Activated T-cell treated with anti-CD3 and anti-CD28 coated beads for 1 hour (primary cell): ENCODE measurements around the gene MRPL28.
"Not testable (repeated sequence)": the region's sequence is repeated elsewhere in the genome, so short reads cannot be mapped to it uniquely, and the experiment has no call there.

Experiments
- DNase-seq: peaks from one replicate; pipeline ENCODE4 v3.0.0-alpha.2; 2020; ENCODE audit warnings: low read depth

Gene MRPL28

DNA sequence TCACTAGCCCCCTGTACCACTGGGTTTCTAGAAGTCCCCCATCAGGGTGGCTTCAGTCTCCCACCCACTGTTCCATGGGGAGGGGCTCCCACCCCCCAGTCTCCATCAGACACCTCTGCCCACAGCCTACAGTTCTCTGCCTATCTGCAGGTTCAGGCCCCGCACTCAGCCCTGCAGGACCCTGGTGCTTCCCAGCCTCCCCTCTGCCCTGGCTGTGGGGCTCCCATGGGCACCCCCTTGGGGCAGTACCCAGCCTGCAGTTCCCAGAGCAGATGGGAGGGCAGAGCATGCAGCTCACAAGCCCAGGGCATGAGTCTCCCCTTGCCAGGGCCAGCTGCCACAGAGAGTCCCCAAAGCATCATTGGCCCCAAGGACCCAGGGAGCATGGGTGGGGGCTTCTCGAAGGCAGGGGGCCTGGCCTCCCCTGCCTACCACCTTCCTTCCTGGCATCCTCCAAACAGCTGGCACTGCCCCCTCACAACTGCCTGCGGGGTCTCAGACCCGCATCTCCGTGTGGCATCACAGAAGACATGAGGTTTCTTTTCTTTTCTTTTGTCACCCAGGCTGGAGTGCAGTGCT, 2.8 kb upstream of the MRPL28 start:
- no peak for DNase-seq

DNA sequence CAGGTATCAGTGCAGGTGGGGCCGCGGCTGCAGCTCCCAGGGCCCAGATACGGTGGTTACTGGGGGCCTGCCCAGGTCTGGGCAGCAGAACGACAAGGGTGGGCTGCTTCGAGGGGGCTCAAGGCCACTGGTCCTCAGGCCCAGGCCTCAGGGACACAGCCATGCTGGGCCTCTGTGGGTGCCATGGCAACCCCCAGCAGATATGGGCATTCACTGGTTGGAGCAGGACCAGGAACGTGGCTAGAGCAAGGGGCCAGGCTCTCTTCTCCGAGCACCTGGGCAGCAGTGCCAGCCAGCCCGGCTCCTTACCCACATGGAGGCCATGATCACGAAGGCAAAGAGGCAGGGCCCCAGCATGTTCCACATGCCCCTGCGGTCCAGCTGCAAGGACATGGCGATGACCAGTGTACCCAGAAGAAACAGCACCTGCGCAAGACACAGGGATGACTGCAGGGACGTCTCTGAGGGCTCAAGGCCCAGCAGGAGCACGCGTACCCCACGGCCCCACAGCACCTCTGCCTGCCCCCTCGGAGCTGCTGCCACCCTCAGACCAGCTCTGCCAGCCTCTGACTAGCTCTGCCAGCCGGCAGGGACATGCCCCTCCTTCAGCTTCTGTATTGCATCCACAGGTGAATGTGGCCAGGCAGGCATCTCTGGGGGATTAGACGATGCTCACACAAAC, 2.1 kb upstream of the MRPL28 start:
- DNase-seq = no peak

DNA sequence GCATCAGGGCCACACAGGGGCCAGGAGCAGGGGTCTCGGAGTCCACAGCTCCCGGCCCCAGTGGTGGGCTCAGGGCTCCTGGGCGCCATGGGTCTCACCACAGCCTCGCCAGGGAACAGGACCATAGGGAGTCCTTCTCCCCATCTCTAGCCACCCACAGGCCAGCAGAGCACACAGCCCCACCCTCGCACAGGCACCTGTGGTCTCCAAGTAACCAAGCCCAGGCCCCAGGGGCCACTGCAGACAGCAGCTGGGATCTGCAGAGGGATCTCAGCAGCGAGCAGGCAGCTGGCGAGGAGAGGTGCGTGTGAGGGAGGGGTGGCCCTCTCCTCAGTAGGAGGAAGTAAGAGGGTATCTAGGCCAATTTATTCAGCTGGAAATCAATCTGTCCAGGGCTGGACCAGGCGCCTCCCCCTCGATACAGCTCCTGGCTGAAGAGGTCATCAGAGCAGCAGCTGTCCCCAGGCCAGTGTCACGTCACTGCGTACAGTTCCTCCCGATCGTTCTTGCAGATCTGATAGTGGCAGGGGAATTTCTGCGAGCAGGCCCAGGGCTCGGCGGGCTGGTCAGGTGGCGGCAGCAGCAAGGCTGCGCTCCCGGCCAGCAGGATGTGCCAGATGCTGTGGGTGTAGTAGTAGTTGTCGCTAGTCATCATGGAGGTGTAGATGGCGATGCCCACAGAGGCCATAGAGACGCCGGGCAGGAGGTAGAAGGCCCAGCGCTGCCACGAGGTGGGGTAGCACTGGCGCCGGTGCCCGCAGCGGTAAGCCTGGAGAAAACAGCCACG, 1.4 kb upstream of the MRPL28 start:
- DNase-seq = no peak

DNA sequence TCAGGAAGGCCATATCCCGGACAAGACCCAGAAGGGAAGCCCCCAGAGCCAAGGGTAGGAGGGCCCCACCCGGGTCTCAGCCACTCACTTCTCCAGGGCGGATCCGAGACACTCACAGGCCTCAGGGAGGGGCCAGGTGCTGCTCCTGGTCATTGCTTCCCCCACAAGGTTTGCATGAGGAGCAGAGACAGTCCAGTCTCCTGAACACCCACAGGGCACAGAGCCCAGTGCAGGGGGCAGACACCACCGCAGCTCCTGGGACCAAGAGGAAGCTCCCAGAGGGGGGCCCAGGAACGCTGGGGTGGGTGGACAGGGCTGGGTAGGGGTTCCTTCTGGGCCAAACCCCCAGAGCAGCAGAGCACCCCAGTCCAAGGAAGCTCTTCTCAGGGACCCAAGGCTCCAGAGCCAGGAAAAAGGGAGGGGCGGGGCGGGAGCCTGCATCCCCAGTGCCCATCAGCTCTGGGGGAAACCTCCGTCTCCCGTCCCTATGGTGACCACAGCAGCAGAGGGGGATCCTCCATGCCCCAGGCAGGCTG, 709 bp upstream of the MRPL28 start:
- no peak for DNase-seq

DNA sequence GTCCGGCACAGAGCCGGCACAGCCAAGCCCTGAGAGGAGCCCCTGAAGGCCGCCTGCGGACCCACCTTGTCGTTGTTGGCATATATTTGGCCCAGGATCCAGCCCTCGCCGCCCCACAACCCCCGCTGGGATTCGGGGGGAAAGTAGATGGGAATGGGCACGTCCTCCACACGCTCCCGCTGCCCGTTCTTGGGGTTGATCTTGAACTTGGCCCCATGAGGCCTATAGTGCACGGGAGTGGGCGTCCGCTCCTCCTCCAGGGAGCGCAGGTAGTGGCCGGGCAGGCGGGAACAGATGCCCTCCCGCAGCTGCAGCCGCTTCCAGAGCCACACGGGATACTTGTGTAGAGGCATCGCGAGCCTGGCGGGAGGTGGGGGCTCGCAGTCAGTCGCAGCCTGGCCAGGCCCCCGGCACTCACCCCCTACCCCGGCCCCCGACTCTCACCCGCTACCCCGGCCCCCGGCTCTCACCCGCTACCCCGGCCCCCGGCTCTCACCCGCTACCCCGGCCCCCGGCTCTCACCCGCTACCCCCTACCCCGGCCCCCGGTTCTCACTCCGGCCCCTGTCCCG, 387 bp downstream of the MRPL28 start:
- no peak for DNase-seq

DNA sequence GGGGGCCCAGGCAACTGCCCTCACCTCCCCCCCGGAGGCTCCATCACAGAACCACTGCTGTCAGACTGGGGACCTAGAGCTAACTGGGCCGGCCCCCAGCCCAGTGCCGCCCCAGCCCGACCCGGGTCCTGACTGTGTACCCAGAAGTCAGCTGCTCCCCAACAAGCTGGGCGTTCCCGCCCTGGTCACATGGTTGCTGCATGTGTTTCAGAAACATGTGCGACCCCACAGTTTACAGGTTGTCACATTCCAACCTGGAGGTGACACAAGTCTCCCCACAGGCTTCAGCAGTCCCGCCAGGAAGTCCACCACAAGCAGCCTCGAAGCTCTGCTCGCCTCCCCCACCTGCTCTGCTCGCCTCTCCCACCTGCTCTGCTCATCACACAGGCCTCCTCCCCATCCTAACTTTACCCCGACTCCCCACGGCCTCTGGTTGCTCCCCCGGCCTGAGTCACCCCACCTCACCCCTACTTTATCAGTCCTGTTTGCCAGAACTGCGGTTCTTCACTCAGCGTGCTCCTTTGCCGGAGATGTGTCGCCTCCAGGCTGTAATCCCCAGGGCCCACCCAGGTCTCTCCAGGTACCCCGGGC, 968 bp downstream of the MRPL28 start:
- no peak for DNase-seq

DNA sequence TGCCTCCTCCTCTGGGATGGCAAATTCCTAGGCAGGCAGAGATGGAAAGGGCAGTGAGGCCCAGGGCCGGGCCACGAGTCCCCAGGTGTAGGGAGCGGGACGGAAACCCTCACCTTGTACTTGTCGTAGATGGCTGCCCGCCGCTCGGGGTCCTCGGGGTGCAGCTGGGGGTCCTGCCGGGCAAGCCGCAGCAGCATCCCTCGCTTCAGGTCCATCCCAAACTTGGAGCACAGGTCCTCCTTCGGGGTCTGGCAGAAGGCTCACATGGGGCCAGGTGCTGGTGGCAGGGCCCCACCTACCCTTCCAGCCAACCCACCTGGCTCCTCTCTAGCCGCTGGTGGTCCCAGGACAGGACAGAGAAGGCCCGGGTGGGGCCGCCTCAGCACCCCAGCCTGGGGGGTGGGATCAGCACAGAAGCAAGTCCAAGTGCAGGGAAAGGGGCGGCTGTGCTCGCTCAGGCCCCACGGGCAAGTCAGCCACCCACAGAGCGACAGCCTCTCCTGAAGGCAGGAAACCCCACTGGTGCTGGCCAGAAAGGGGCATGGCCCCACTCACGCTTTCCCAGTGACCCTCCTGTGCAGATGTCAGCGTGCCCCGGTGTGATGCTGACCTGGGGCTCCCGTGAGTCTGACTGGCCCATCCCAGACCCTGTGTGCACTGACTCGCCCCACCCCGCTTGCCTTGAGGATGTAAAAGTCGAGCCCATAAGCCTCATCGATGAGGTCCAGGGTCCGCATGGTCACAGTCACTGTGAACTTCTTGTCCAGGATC, 1.8 kb downstream of the MRPL28 start:
- DNase-seq = no peak

DNA sequence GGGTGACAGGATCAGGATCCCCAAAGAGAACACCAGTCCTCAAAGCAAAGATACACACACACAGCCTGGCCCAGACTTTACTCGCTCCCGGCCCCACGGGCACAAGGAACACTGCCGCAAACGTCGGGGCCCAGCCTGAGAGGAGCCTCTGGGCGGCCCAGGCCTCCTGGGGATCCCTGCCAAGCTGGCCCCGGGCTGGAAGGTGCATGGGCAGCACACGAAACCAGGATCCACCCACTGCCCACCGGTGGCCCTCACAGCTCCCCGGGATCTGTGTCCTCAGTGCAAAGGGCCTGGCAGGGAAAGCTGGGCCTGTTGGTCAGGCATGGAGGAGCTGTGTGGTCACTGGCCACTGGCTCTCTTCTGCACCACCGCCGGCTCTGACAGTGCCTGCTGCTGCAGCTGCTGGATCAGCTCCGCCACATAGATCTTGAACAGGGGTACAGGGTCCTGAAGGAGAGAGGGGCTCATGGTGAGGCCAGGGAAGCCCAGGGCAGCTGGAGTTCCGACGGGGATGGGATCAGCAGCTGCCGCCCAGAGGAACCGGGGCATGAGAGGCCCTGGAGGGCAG, 2.9 kb downstream of the MRPL28 start:
- DNase-seq = no peak

DNA sequence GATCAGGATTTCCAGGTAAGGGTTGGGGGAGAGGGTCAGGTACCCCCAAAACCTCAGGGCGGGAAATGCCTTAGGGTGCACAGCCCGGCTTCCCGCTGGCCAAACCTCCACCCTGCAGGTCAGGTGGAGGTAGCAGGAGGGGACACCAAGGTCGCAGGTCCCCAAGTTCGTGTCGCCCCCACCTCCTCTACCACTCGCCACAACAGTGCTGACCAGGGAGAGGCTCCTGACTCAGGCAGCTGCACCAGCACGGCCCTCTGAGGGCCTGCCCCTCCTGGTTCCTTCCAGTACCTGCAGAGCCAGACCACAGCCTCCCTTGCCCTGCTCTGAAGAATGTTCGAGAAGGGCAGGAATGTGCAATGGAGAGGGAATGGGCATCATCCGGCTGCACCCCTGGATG, 3.9 kb downstream of the MRPL28 start:
- no peak for DNase-seq

DNA sequence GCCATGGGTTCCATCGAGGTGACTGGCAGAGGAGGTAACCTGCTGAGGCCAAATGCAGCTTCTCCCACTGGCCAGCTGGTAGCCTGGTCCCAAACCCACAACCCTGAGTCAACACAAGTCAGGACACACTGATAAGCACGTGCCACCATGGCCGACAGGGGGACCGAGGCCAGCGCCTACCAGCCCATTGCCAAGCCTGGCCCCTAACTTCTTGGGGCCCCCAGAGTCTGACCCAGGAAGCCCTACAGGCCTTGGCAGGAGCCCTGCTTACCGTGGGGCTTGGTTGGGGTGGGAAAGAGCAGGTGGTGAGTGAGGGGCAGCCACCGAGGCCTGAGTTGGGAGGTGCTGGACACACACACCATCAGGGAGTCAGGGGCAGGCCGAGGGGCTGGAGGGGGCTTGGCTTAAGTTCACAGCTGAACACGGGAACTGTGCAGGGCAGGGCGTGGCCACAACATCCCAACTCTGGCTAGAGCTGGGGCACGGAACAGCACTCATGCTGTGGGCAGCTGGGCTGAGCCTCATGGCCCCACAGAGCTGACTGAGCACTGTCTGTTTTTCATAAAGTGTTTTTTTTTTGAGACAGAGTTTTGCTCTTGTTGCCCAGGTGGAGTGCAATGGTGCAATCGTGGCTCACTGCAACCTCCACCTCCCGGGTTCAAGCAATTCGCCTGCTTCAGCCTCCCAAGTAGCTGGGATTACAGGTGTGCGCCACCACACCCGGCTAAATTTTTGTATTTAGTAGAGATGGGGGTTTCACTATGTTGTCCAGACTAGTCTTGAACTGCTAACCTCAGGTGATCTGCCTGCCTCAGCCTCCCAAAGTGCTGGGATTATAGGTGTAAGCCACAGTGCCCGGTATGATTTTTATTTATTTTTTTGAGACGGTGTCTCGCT, 5.5 kb downstream of the MRPL28 start:
- no peak for DNase-seq

DNA sequence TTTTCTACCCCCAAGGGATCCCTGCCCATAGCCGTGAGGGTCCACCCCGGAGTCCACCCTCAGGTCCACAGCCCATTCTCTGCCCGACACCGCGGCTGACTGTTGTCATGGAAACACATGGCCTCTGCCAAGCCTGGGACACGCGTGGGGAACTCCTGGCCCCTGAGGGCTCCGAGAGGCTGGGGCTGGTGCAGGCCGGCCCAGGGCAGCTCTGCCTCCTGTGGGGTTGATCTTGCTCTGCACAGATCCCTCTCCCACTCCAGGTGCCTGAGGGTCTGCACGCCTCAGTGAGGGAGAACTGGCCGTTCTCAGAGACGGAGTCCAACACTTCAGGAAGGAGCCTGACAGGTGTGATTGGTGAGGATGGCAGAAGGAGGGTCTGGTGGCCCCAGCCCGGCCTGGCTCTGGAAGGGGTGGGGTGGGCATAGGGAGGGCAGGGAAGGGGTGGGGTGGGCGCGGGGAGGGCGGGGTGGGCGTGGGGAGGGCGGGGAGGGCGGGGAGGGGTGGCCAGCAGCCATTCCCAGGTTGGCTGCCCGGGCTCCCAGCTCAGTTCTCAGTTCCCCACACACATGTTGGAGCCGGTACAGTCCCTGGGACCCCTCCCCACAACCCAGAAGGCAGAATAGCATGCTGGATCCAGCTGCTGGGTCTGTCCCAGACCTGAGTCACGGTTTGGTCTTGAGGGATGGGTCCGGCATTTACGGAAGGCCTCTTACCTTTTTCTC, 6.4 kb downstream of the MRPL28 start:
- no peak for DNase-seq

DNA sequence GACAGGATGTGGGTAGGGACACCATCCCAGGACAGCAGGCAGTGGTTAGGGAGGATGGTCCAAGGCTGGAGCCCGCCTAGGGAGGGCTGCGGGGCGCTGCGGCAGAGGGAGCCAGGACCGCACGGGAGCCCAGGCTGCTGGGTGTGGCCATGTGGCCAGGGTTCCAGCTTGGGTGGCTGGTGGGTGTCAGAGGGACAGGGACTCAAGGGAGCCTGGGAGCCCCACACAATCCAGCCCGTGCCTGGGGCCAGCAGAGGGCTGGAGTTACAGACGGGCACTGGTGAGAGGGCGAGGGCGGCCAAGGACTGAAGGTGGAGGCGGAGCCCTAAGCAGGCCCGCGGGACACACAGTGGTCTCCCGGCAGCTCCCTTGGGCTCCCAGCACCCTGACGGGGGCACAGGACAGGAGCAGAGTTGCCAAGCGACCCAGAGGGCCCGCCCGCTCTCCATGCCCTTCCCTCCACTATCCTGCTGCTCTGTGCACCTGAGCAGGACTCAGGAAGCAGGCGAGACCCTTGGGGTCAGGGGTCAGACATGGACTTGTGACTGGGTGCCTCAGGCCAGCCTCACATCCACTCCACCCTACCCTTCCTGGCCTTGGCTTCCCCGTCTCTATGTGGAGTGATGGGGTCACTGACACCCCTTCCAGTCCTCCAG, 7.1 kb downstream of the MRPL28 start:
- no peak for DNase-seq

DNA sequence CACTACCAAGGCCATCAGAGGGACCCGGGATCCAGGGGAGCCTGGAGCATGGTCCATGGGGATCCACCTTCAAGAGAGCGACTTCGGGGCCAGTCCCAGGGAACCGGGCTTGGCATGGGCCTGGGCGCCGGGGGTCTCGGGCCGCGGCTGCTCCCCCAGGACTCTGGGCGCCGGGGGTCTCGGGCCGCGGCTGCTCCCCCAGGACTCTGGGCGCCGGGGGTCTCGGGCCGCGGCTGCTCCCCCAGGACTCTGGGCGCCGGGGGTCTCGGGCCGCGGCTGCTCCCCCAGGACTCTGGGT, 7.7 kb downstream of the MRPL28 start:
- DNase-seq = not testable (repeated sequence)

DNA sequence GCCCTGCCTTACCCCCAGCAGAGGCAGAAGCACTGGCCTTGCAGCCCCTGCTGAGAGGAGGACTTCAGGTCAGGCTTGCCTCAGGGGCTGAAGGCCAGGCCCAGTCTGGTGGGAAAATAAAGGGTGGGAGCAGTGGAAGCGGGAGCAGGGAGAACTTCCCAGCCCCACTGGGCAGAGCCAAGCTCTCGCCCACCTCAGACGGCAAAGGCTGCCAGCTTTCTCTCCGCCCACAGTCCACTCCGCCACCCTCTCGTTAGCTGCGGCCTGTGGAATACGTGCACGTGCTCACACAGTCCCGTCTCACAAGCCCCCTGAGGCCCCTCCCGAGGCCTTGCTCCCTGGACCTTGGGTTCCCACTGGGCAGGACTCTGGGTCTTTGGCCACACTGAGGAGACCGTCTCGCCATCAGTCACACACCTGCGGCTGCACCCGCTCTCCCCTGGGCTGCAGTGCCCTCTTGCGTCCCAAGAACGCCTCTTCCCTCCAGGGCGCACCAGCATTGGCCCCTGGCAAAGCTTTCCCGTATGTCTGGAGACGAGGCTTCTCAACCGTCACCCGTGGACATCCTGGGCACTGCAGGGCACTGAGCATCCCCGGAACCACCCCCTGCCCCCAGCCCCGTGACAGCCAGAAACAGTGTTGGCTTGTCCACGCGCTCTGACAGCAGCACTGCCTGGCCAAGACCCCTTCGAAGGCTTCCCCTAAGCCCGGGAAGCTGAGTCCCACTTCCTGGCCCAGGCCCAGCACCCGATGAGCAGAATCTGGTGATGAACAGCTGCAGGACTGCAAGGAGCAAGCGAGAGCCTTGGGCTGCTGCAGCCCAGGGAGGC, 8.3 kb downstream of the MRPL28 start:
- peak; percentile 64 for DNase-seq

DNA sequence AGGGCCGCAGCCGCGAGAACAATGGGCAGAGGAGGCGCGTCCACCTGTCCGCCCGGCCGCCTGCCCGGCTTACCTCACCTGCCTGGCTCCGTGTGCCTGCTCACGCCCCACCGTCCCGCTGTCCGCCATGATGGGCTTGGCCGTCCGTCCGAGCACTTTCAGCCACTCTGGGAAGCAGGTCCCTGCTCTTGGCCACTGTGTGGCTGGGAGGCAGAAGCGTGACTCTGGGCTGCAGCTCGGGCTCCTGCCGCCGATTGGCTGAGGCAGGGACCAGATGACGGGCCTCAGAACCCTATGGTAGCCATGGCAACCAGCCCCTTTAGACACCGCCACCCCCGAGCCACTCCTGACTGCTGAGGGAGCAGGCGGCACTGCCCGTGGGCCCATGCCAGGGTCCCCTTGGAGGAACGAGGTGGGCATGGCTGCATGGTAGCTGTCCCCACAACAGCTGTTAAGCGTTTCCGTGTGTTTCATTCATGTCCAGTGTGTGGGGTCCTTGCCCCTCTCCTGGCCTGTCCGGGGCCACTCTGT, 8.9 kb downstream of the MRPL28 start:
- no peak for DNase-seq

DNA sequence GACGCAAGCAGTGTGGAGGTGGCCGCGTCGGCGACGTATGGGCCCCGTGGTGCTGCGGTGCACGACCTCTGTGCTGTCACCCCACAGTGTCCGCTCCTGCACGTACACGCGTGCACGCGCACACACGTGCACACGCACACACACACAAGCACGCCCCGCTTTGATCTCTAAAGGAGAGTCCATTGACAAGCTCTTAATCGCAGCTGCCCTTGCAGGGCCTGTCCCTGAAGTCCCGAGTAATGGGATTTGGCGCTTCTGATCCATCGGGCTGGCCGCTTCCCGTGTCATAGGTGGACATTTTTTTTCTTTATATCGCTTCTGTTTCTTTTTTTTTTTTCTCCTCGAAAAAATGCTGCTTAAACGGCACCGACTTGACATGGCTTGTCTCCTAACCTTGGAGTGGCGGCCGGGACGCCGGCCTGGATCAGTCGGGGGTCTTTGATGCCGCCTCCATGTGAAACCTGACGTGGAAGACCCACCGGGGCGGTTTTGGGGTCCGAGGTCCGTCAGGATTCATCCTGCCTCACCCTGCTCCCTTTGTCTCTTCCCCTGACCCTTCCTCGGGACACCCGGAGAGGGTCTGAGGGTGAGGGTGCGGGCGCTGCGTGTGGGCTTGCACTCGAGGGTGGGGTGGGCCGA, 9.5 kb downstream of the MRPL28 start:
- DNase-seq = no peak

DNA sequence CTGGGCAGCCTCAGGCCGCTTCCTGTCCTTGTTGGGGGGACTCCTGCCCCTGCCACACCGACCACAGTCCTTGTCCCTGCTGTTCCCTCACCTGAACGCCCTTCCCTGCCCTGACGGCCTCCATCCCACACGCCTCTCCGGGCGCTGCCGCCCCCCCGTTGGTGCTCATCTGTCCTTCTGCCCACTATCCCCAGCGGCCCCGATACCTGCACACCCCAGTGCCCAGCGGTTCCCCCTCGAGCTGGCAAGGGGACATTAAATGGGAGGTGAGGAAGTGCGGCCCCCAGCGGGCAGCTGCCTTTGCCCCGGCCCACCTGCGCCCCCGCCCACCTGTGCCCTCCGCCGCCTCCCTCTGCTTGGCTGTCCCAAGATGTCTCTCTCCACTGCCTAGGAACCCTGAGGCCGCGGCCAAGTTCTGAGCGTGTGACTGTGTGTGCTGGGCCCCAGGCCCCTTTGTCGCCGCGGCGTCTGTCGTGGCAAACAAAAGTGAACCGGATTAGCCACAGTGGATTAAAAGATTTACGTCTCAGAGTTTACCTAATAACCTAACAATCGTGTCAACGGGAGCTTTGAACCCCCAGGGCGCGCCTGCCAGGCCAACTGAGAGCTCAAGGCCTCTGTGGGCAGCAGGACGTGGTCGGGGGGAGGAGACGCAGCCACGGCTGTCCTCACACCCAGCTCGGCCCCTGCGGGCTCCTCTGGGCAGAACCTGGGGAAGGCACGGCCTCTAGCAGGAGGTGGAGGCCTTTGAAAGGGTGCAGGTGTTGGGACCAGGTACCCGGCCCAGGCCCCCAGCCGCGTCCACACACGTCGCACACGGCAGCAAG, 10.3 kb downstream of the MRPL28 start:
- DNase-seq = no peak
